Small intestine (tissue), 7 donors: Measurements from ENCODE around the gene EXOG. TPM values are rescaled to one million over a fixed set of nuclear protein-coding genes. Genes with fewer than 3 reads are reported as not detected.

Experiments
- DNase-seq, 2 donors: peaks; one replicate each; pipeline versions ENCODE4 v3.0.0 to v3.0.0-alpha.2; 2013
- FAIRE-seq: peaks from 2 replicates; lab custom pipeline; 2012; peaks lifted over from hg19 to GRCh38; lab: Jason Lieb, UNC
- H3K27ac ChIP-seq, 3 donors: one replicate each; pipeline ENCODE4 v1.5.1; 2013; ENCODE audit warnings: low read length in 2 of 3, mild to moderate bottlenecking in 2 of 3, control low read depth in 1 of 3, inconsistent platforms in 1 of 3, low read depth in 1 of 3, moderate library complexity in 1 of 3
- H3K27me3 ChIP-seq, 3 donors: one replicate each; pipeline ENCODE4 v1.6.1; 2013; ENCODE audit warnings: low read length in 3 of 3, inconsistent platforms in 1 of 3; ENCODE audit not compliant: control insufficient read depth in 3 of 3, insufficient read depth in 3 of 3
- H3K36me3 ChIP-seq, 3 donors: one replicate each; pipeline ENCODE4 v1.6.1; 2013; ENCODE audit warnings: low read length in 3 of 3, inconsistent platforms in 1 of 3, low read depth in 1 of 3, mild to moderate bottlenecking in 1 of 3, moderate library complexity in 1 of 3; ENCODE audit not compliant: control insufficient read depth in 3 of 3, insufficient read depth in 2 of 3
- H3K4me1 ChIP-seq, 3 donors: one replicate each; pipeline ENCODE4 v1.6.1; 2013; ENCODE audit warnings: low read length in 2 of 3, inconsistent platforms in 1 of 3, low read depth in 1 of 3, mild to moderate bottlenecking in 1 of 3, moderate library complexity in 1 of 3; ENCODE audit not compliant: control insufficient read depth in 3 of 3, insufficient read depth in 2 of 3
- H3K4me3 ChIP-seq, 3 donors: one replicate each; pipeline ENCODE4 v1.5.1; 2013; ENCODE audit warnings: low read length in 3 of 3, control low read depth in 1 of 3, inconsistent platforms in 1 of 3, low read depth in 1 of 3, mild to moderate bottlenecking in 1 of 3, moderate library complexity in 1 of 3
- H3K9me3 ChIP-seq, 2 donors: one replicate each; pipeline ENCODE4 v1.6.1; 2013; ENCODE audit warnings: low read depth in 1 of 2, low read length in 1 of 2; ENCODE audit not compliant: control insufficient read depth in 2 of 2, insufficient read depth in 1 of 2
- WGBS, 3 donors: extraction: QIAGEN DNeasy Blood & Tissue Kit; methylation state at CpG; one replicate each; pipeline ENCODE4 v1.1.7; 2013; 5-methylcytosine and 5-hydroxymethylcytosine counted together
- polyA plus RNA-seq, 4 donors: library from polyadenylated mRNA; stranded (reverse) in 3 of 4; unstranded in 1 of 4; fragments of 200-250 nt in 3 of 4; fragments of 120-200 nt in 1 of 4; gene quantifications; one replicate each; pipeline versions ENCODE4 v1.2.1 to v1.2.3, GENCODE V29; 2013
- donor health status: healthy with polysubstance abuse.
- donor health status: control.
- donor health status: control.
- donor health status: Bipolar disorder and iron deficiency.
- donor health status: healthy.

Gene EXOG
- polyA plus RNA-seq, 4 donors = 1.3 to 9.3 (median 3.7) TPM

DNA sequence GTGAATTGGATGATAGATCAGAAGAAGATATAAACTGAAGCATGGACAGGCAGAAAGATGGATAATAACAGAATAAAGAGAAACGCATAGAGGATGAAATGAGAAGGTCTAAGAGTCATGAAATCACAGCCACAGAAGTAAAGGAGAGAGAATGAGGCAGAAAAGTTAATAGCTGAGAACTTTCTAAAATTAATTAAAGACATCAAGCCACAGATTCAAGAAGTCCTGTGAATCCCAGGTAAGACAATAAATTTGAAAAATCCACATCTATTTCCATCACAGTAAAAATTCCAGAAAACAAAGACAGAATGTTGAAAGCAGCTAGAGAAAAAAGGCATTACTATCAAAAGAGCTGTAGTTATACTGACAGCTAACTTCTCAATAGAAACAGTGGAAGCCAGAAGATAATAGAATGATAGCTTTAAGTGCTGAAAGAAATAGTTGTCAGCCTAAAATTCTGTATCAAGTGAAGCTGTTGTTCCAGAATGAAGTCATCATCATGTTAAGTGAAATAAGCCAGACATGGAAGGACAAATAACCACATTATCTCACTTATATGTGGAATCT lies 30.5 kb upstream of the EXOG start:
- FAIRE-seq (no peak), DNase-seq (no peak)
- H3K27ac ChIP-seq = no peak overlapping the region
- peaks cover 0 to 5% (median 0%) of the 10 kb centered on the region in 3 donors for H3K36me3 ChIP-seq
- peaks cover 0 to 15% of the 10 kb centered on the region in 2 donors for H3K9me3 ChIP-seq
- WGBS, 3 donors = 95 to 100% (median 96%) methylated on average over 1 of the region's 1 CpG
- H3K4me3 ChIP-seq = no peak overlapping the region
- no peaks in the 10 kb centered on the region for H3K27me3 ChIP-seq
- H3K4me1 ChIP-seq = peaks cover 0 to 6% (median 0%) of the 10 kb centered on the region in 3 donors

DNA sequence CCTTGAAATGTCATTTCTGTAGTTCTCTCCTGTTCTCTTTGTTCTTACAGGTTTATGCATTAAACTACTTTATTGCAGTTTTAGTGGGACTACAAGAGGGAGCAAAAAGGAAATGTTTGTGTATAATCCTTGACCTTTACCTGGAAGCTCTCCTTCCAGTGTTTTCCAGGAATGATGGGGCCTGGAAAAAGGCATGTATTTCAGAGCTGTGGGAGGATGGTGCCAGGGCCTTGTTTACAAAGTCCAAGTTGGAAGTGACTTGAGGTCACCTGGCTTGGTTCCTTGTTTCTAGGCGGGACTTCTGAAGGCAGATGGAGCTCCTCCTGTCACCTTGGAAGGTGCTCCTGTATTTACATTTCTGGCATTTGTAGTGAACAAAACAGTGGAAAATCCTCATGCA lies 27.4 kb upstream of the EXOG start:
- peaks cover 0 to 29% (median 2%) of the 10 kb centered on the region in 3 donors for H3K4me1 ChIP-seq
- DNase-seq = peak; percentile 57 to 67
- 11 to 74% (median 25%) methylated on average over 1 of the region's 1 CpG for WGBS, 3 donors
- peaks cover 0 to 14% (median 0%) of the 10 kb centered on the region in 3 donors for H3K36me3 ChIP-seq
- no peaks in the 10 kb centered on the region for H3K27me3 ChIP-seq
- peak overlapping the region in 1 of 3 donors; percentile 17 for H3K27ac ChIP-seq
- H3K4me3 ChIP-seq = no peak overlapping the region
- no peak for FAIRE-seq
- H3K9me3 ChIP-seq = peaks cover 0 to 11% of the 10 kb centered on the region in 2 donors

DNA sequence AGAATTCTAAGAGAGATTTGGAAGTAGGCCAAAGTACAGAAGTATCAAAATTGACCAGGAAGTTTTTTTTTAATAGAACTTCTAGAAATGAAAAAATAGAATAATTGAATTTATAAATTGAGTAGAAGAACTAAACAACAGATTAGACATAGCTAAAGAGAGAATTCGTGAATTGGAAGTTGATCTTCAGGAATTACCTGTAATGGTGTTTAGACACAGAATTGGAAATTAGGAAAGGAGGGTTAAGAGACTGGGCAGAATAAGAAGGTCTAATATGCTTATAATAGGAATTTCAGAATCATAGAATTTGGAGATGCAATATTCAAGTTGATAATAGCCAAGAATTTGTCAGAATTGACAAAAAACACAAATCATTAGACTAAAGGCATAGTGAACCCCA lies 26.3 kb upstream of the EXOG start:
- H3K4me3 ChIP-seq = no peak overlapping the region
- H3K36me3 ChIP-seq = peaks cover 0 to 14% (median 0%) of the 10 kb centered on the region in 3 donors
- no peaks in the 10 kb centered on the region for H3K27me3 ChIP-seq
- whole genome bisulfite sequencing, 3 donors = 84 to 93% (median 89%) methylated on average over 1 of the region's 1 CpG
- DNase-seq (no peak), FAIRE-seq (no peak)
- no peak overlapping the region for H3K27ac ChIP-seq
- peaks cover 0 to 29% (median 2%) of the 10 kb centered on the region in 3 donors for H3K4me1 ChIP-seq
- H3K9me3 ChIP-seq = peaks cover 0 to 6% of the 10 kb centered on the region in 2 donors

DNA sequence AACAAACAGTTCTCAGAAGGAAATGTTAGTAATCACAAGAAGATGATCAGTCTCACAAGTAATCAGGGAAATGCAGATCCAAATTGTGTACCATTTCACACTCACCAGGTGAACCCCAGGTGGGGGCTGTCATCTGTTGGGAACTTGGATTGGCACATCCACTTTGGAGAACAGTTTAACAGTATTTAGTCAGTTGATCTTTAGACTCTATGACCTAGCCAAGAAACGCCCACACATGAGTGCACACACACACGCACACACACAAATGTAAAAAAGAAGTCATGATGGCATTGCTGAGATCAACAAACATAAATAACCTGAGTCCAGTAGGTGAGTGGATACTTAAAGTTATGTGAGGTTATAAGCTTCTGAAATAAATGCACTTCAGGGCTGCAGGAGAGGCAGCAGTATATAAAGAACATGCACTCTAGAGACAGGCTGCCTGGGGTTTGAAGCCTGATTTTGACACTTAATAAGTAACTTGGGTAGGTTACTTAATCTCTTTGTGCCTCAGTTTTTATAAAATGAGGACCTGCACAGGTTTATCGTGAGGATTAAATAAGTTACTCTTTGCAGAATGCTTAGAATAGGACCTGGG lies 24.8 kb upstream of the EXOG start:
- peak overlapping the region in 1 of 3 donors; percentile 9 for H3K27ac ChIP-seq
- WGBS, 3 donors = 23 to 62% (median 25%) methylated on average over 3 of the region's 3 CpGs
- peaks cover 0 to 17% (median 0%) of the 10 kb centered on the region in 3 donors for H3K36me3 ChIP-seq
- H3K27me3 ChIP-seq = no peaks in the 10 kb centered on the region
- no peaks in the 10 kb centered on the region for H3K9me3 ChIP-seq
- no peak overlapping the region for H3K4me3 ChIP-seq
- FAIRE-seq = no peak
- DNase-seq = peak; percentile 59 to 64
- H3K4me1 ChIP-seq = peaks cover 0 to 29% (median 2%) of the 10 kb centered on the region in 3 donors

DNA sequence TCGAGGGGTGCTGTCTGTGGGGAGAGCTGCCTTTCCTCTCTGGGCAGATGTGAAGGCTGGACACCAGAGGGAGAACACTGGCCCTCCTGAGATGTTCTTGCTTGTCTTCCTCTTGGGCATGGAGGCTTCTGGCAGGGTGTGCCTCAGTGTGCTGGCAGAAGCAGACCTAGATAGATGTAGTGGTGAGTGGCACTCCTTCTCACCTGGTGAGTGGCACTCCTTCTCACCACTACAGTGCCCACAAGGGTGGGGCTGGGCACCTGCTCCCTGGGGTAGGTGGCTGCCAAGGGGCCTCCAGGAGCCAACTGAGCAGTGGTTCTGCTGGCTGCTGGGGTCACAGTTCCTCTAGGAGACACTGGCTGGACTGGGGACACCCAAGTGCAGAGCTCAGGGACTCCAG lies 23.8 kb upstream of the EXOG start:
- no peak for FAIRE-seq
- WGBS, 3 donors = 80 to 100% (median 91%) methylated on average over 1 of the region's 1 CpG
- H3K4me1 ChIP-seq = peaks cover 0 to 29% (median 2%) of the 10 kb centered on the region in 3 donors
- H3K9me3 ChIP-seq = no peaks in the 10 kb centered on the region
- no peak overlapping the region for H3K27ac ChIP-seq
- no peak overlapping the region for H3K4me3 ChIP-seq
- H3K36me3 ChIP-seq = peaks cover 0 to 22% (median 0%) of the 10 kb centered on the region in 3 donors
- H3K27me3 ChIP-seq = no peaks in the 10 kb centered on the region
- DNase-seq = no peak

DNA sequence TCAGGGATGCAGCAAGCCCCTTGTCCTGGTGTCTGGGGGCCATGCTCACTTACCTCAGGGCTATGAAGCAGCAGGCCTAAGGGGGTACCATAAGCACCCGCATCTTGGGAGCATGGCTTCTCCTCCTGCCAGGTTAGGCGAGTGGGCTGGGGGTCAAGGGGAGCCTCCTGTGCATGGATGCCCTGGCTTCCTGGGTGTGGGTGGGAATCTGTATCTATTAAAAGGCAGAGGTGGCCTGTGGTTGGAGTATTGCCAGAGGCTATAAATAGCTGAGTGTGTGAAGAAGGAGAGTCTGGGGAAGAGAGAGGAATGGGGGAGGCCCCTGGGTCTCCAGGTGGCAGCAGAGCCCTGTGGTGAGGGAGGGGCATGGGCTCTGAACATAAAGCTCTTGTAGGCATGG lies 22.9 kb upstream of the EXOG start:
- Histone ChIP-seq H3K27me3 (no peaks in the 10 kb centered on the region), H3K9me3 (no peaks in the 10 kb centered on the region), H3K4me3 (no peak overlapping the region), H3K4me1 (peaks cover 0 to 28% (median 2%) of the 10 kb centered on the region in 3 donors), H3K27ac (no peak overlapping the region), H3K36me3 (peaks cover 0 to 31% (median 0%) of the 10 kb centered on the region in 3 donors)
- DNase-seq (peak in 1 of 2 donors; percentile 28), FAIRE-seq (no peak)
- WGBS, 3 donors = 90 to 95% (median 91%) methylated on average over 2 of the region's 2 CpGs

DNA sequence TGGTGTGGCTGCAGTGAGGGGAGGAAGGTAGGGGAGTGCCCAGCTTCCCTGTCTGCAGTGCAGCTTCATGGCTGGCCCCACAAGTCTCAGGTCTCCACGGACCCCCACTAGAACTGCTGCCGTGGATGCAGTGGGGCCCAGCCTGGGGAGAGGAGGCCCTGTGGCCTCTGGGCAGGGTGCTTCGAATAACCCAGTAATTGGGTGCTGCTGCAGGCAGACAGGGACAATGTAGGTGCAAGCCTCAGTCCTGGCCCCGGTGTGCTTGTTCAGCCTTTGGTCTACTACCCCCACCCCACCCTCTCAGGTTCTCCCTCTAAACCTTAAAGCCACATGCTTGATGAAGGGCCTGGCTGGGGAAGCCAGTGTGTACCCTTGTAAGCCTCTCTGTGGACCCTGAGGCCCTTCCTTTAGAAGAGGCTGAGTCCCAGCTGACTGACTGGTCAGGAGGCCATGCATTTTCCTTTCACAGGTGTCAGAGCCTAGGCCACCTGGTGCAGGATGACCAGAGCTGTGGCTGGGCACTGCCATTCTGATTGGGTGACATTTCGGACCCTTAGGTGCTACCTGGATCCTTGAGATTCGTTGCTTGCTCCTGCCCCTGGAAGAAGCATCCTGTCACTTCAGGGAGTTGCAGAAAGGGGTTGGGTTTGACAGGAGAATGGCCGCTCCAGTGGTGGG lies 21.1 kb upstream of the EXOG start:
- no peaks in the 10 kb centered on the region for H3K27me3 ChIP-seq
- peaks cover 0 to 48% (median 0%) of the 10 kb centered on the region in 3 donors for H3K36me3 ChIP-seq
- 85 to 88% (median 87%) methylated on average over 7 of the region's 7 CpGs for WGBS, 3 donors
- DNase-seq = no peak
- no peaks in the 10 kb centered on the region for H3K9me3 ChIP-seq
- peaks cover 0 to 23% (median 2%) of the 10 kb centered on the region in 3 donors for H3K4me1 ChIP-seq
- no peak overlapping the region for H3K4me3 ChIP-seq
- no peak for FAIRE-seq
- H3K27ac ChIP-seq = no peak overlapping the region

DNA sequence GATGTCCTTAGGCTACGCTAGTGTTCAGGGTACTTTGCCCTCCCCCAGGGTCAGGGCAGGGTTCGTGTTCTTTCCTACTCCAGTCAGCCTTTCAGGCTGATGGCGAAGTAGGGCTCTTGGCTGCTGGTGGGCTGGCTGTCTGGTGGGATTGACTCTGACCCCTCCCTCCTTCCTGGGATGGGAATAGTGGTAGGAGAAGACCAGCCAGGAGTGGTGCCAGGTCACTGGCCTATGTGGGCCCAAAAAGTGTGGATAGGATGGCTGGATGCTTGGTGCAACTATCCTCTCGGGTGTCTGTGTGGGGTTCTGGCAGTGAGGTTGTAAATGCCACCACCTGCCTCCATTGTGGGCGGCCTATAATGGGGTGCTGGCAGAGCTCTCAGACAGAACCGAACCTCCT lies 20.4 kb upstream of the EXOG start:
- no peak overlapping the region for H3K27ac ChIP-seq
- FAIRE-seq (no peak), DNase-seq (no peak)
- WGBS, 3 donors = 86 to 88% (median 88%) methylated on average over 6 of the region's 6 CpGs
- H3K4me1 ChIP-seq = peaks cover 0 to 23% (median 2%) of the 10 kb centered on the region in 3 donors
- H3K36me3 ChIP-seq = peaks cover 0 to 50% (median under 1%) of the 10 kb centered on the region in 3 donors
- H3K9me3 ChIP-seq = no peaks in the 10 kb centered on the region
- H3K27me3 ChIP-seq = no peaks in the 10 kb centered on the region
- H3K4me3 ChIP-seq = no peak overlapping the region
